GM23338 (cell line): ENCODE measurements around the gene WHAMM. TPM values are rescaled to one million over a fixed set of nuclear protein-coding genes. Genes with fewer than 3 reads are reported as not detected.

Experiments used
- ATAC-seq: fragments of 200-7000 bp; cut with Tn5 transposase; 3 replicates; pipeline ENCODE4 v1.9.1; 2020
- DNase-seq: peaks from one replicate; pipeline ENCODE4 v3.0.0-alpha.2; 2015; ENCODE audit warnings: low spot score
- H2AFZ ChIP-seq: fragments of 200-600 bp; sonication (generic); 2 replicates; pipeline ENCODE4 v1.8.0; 2016; ENCODE audit warnings: antibody characterized with exemption, mild to moderate bottlenecking, moderate library complexity
- H3F3A ChIP-seq: fragments of 200-600 bp; sonication (generic); replicated peaks from 2 replicates; pipeline ENCODE4 v1.8.0; 2017; ENCODE audit warnings: antibody characterized with exemption, mixed run types, low read depth
- H3K27ac ChIP-seq: fragments of 200-600 bp; sonication (generic); 2 replicates; pipeline ENCODE4 v1.6.1; 2016; ENCODE audit warnings: low read depth
- H3K27me3 ChIP-seq: fragments of 200-600 bp; sonication (generic); 2 replicates; pipeline ENCODE4 v1.8.0; 2016; ENCODE audit warnings: mild to moderate bottlenecking, mixed run types, moderate library complexity; ENCODE audit not compliant: insufficient read depth
- H3K36me3 ChIP-seq: fragments of 200-600 bp; sonication (generic); 2 replicates; pipeline ENCODE4 v1.8.0; 2016; ENCODE audit warnings: mild to moderate bottlenecking; ENCODE audit not compliant: insufficient read depth
- H3K4me1 ChIP-seq: fragments of 200-600 bp; sonication (generic); 2 replicates; pipeline ENCODE4 v1.8.0; 2016; ENCODE audit warnings: mild to moderate bottlenecking, moderate library complexity; ENCODE audit not compliant: insufficient read depth
- H3K4me2 ChIP-seq: fragments of 200-600 bp; sonication (generic); 2 replicates; pipeline ENCODE4 v1.7.1; 2017; ENCODE audit warnings: mixed run types
- H3K4me3 ChIP-seq: fragments of 200-600 bp; sonication (generic); 2 replicates; pipeline ENCODE4 v1.6.1; 2016; ENCODE audit warnings: mixed run types
- H3K79me2 ChIP-seq: fragments of 200-600 bp; sonication (generic); replicated peaks from 2 replicates; pipeline ENCODE4 v1.8.0; 2017; ENCODE audit warnings: mild to moderate bottlenecking; ENCODE audit not compliant: insufficient read depth
- H3K9me2 ChIP-seq: fragments of 200-600 bp; sonication (generic); 2 replicates; pipeline ENCODE4 v1.8.0; 2017; ENCODE audit not compliant: insufficient read depth
- H4K20me1 ChIP-seq: fragments of 200-600 bp; sonication (generic); replicated peaks from 2 replicates; pipeline ENCODE4 v1.8.0; 2017; ENCODE audit warnings: mild to moderate bottlenecking; ENCODE audit not compliant: insufficient read depth
- H3K27ac Mint-ChIP-seq: 2 replicates; pipeline ENCODE4 v1.8.0; 2020; ENCODE audit warnings: inconsistent platforms, mild to moderate bottlenecking, moderate library complexity, mixed read lengths
- H3K27me3 Mint-ChIP-seq: 3 replicates; pipeline ENCODE4 v1.8.0; 2022; ENCODE audit warnings: low read depth, mild to moderate bottlenecking, moderate library complexity, mixed read lengths, inconsistent platforms; ENCODE audit not compliant: insufficient read depth, poor library complexity
- H3K36me3 Mint-ChIP-seq: 3 replicates; pipeline ENCODE4 v1.8.0; 2021; ENCODE audit warnings: low read depth, mild to moderate bottlenecking, inconsistent platforms, moderate library complexity, mixed read lengths
- H3K4me1 Mint-ChIP-seq: 3 replicates; pipeline ENCODE4 v1.8.0; 2020; ENCODE audit warnings: mild to moderate bottlenecking, inconsistent platforms, mixed read lengths
- H3K4me3 Mint-ChIP-seq: 3 replicates; pipeline ENCODE4 v1.8.0; 2021; ENCODE audit warnings: moderate library complexity, mild to moderate bottlenecking, inconsistent platforms, mixed read lengths
- H3K9me3 Mint-ChIP-seq: 3 replicates; pipeline ENCODE4 v1.8.0; 2020; ENCODE audit warnings: moderate library complexity, mild to moderate bottlenecking, inconsistent platforms, mixed read lengths
- CREB1 ChIP-seq: fragments of 250-450 bp; sonication (Bioruptor Pico); IDR thresholded peaks from 2 replicates; pipeline ENCODE4 v1.5.0; 2020; ENCODE audit warnings: low read depth, mild to moderate bottlenecking, moderate library complexity
- CTCF ChIP-seq, 2 experiments: fragments of 200-600 bp in 1 of 2; sonication (generic) in 1 of 2; conservative IDR thresholded peaks; 2 replicates each; pipeline versions ENCODE4 v1.5.1 to v1.6.1; 2016 to 2017; ENCODE audit warnings: antibody characterized with exemption in 2 of 2, low read depth in 2 of 2, mild to moderate bottlenecking in 2 of 2, moderate library complexity in 1 of 2
- ETS1 ChIP-seq: IDR thresholded peaks from 2 replicates; pipeline ENCODE4 v1.6.1; 2016; ENCODE audit warnings: antibody characterized with exemption
- EZH2 ChIP-seq: fragments of 200-600 bp; sonication (generic); IDR thresholded peaks from one replicate; pipeline ENCODE4 v1.8.0; 2017; ENCODE audit warnings: antibody characterized with exemption, mild to moderate bottlenecking, low read depth; ENCODE audit not compliant: unreplicated experiment
- EZH2phosphoT487 ChIP-seq: fragments of 200-600 bp; sonication (generic); IDR thresholded peaks from one replicate; pipeline ENCODE4 v1.8.1; 2018; ENCODE audit warnings: antibody characterized with exemption; ENCODE audit not compliant: unreplicated experiment
- JUNB ChIP-seq: IDR thresholded peaks from one replicate; pipeline ENCODE4 v1.6.1; 2016; ENCODE audit warnings: antibody characterized with exemption; ENCODE audit not compliant: unreplicated experiment
- NANOG ChIP-seq: IDR thresholded peaks from 2 replicates; pipeline ENCODE4 v1.6.1; 2016; ENCODE audit warnings: antibody characterized with exemption, borderline replicate concordance
- POLR2AphosphoS5 ChIP-seq: IDR thresholded peaks from 2 replicates; pipeline ENCODE4 v1.6.1; 2016; ENCODE audit warnings: antibody characterized with exemption, low read depth
- REST ChIP-seq: IDR thresholded peaks from one replicate; pipeline ENCODE4 v1.6.1; 2018; ENCODE audit warnings: antibody characterized with exemption; ENCODE audit not compliant: unreplicated experiment
- STAT1 ChIP-seq: IDR thresholded peaks from one replicate; pipeline ENCODE4 v1.6.1; 2016; ENCODE audit warnings: antibody characterized with exemption; ENCODE audit not compliant: unreplicated experiment
- ZNF114 ChIP-seq: fragments of 250-450 bp; sonication (Bioruptor Pico); IDR thresholded peaks from 2 replicates; pipeline ENCODE4 v1.5.0; 2020; ENCODE audit warnings: mild to moderate bottlenecking, moderate library complexity
- ZNF331 ChIP-seq: fragments of 250-450 bp; sonication (Bioruptor Pico); IDR thresholded peaks from 2 replicates; pipeline ENCODE4 v1.5.0; 2020; ENCODE audit warnings: low read depth, mild to moderate bottlenecking, moderate library complexity
- polyA plus RNA-seq: library from polyadenylated mRNA; unstranded; fragments of >200 nt; fragmentation: Nextera tagmentation; extraction: Ambion mirVana; gene quantifications from 2 replicates; pipeline ENCODE4 v1.2.1, GENCODE V29; 2016
- total RNA-seq: library from RNA; depleted of rRNA; stranded (reverse); fragments of >200 nt; shearing (Covaris generic); gene quantifications from 2 replicates; pipeline ENCODE4 v1.2.3, GENCODE V29; 2014

Gene WHAMM
- total and polyA plus RNA-seq, 2 experiments from 2014 or later: 2.2 to 4.1 TPM

- TF ChIP-seq ETS1: no peak
Observed at GRCh38 chr15:82803793-82804574, 5.4 kb upstream of the WHAMM start (continued).

GRCh38 chr15:82804575-82804949 is 4.9 kb upstream of the WHAMM start:
- DNase-seq: no peak
- no peak overlapping the region for H3K4me3 ChIP-seq
- H3K79me2 ChIP-seq: no peaks in the 10 kb centered on the region
- H3K4me1 ChIP-seq: peaks cover 7% of the 10 kb centered on the region; the same call in 1 of the 2 replicates
- Mint-ChIP-seq H3K4me1 (peaks cover 11% of the 10 kb centered on the region; the same call in 2 of the 3 replicates), H3K27me3 (peaks cover 4% of the 10 kb centered on the region), H3K36me3 (no peaks in the 10 kb centered on the region), H3K4me3 (no peak overlapping the region), H3K9me3 (no peaks in the 10 kb centered on the region), H3K27ac (no peak overlapping the region)
- no peak overlapping the region for H3K27ac ChIP-seq
- H4K20me1 ChIP-seq: no peaks in the 10 kb centered on the region
- no peaks in the 10 kb centered on the region for H3K9me2 ChIP-seq
- no peak overlapping the region for H2AFZ ChIP-seq
- ATAC-seq: no peak
- H3K4me2 ChIP-seq: no peak overlapping the region
- no peaks in the 10 kb centered on the region for H3K27me3 ChIP-seq
- H3K36me3 ChIP-seq: no peaks in the 10 kb centered on the region
- H3F3A ChIP-seq: peaks cover 5% of the 10 kb centered on the region; the same call in 1 of the 2 replicates
- TF ChIP-seq ETS1 (no peak), CTCF (conservative IDR thresholded peaks at IDR 0.05; ENCODE audit: low read depth in 2 of 2) (no peak), NANOG (no peak), CREB1 (CRISPR knock-in tag) (no peak), POLR2AphosphoS5 (no peak), STAT1 (no peak), REST (no peak), ZNF331 (CRISPR knock-in tag) (no peak), EZH2phosphoT487 (no peak), EZH2 (no peak), ZNF114 (CRISPR knock-in tag) (no peak), JUNB (no peak)
